SK-N-SH (cell line): ENCODE results near the gene COG3. TPM values are rescaled to one million over a fixed set of nuclear protein-coding genes. Genes with fewer than 3 reads are reported as not detected.

Experiments used
- CTCF ChIA-PET: fragments of 300-600, 350-600 bp; formaldehyde crosslinking; extraction: SDS; loops from one replicate; lab custom pipeline; 2021; lab: Yijun Ruan, JAX
- POLR2A ChIA-PET: fragments of 350-600 bp; sonication (Branson Sonifier 250); formaldehyde crosslinking; extraction: SDS; loops from one replicate; lab custom pipeline; 2020; ENCODE audit warnings: antibody characterized with exemption, inconsistent platforms; lab: Yijun Ruan, JAX
- DNase-seq: peaks from one replicate; pipeline ENCODE4 v3.0.0; 2012
- H2AFZ ChIP-seq: fragments of 200-600 bp; sonication (generic); 2 replicates; pipeline ENCODE4 v1.8.1; 2016; ENCODE audit warnings: antibody characterized with exemption, mild to moderate bottlenecking, low read depth
- H3F3A ChIP-seq: fragments of 200-600 bp; sonication (generic); replicated peaks from 2 replicates; pipeline ENCODE3; 2016; ENCODE audit warnings: antibody characterized with exemption, mild to moderate bottlenecking; ENCODE audit not compliant: insufficient read depth
- H3K27ac ChIP-seq, 2 experiments: fragments of 200-500 bp in 1 of 2; fragments of 200-600 bp in 1 of 2; sonication (Bioruptor generic) in 1 of 2; sonication (generic), shearing (Covaris generic) in 1 of 2; 2 replicates each; pipeline versions ENCODE4 v1.5.1 to v1.6.1; 2014 to 2016; ENCODE audit warnings: low read depth in 2 of 2, inconsistent platforms in 1 of 2, low read length in 1 of 2, mild to moderate bottlenecking in 1 of 2, mixed read lengths in 1 of 2
- H3K27me3 ChIP-seq: fragments of 200-600 bp; sonication (generic), shearing (Covaris generic); 2 replicates; pipeline ENCODE4 v1.6.1; 2016; ENCODE audit warnings: mixed run types; ENCODE audit not compliant: insufficient read depth
- H3K36me3 ChIP-seq, 2 experiments: fragments of 200-500 bp in 1 of 2; fragments of 200-600 bp in 1 of 2; sonication (Bioruptor generic) in 1 of 2; sonication (generic) in 1 of 2; replicated peaks in 1 of 2; 2 replicates each; pipeline versions ENCODE3 to v1.5.1; 2014 to 2016; ENCODE audit warnings: low read length in 1 of 2, mild to moderate bottlenecking in 1 of 2; ENCODE audit not compliant: insufficient read depth in 2 of 2, control insufficient read depth in 1 of 2
- H3K4me1 ChIP-seq, 2 experiments: fragments of 200-500 bp in 1 of 2; fragments of 200-600 bp in 1 of 2; sonication (Bioruptor generic) in 1 of 2; sonication (generic), shearing (Covaris generic) in 1 of 2; 2 replicates each; pipeline versions ENCODE4 v1.5.1 to v1.6.1; 2014 to 2016; ENCODE audit warnings: low read depth in 1 of 2, low read length in 1 of 2, mixed run types in 1 of 2; ENCODE audit not compliant: insufficient read depth in 2 of 2, control insufficient read depth in 1 of 2
- H3K4me2 ChIP-seq: fragments of 200-600 bp; sonication (generic), shearing (Covaris generic); 2 replicates; pipeline ENCODE4 v1.6.1; 2017; ENCODE audit warnings: mixed run types
- H3K4me3 ChIP-seq, 2 experiments: fragments of 200-500 bp in 1 of 2; fragments of 200-600 bp in 1 of 2; sonication (Bioruptor generic) in 1 of 2; sonication (generic), shearing (Covaris generic) in 1 of 2; 2 replicates each; pipeline versions ENCODE4 v1.5.1 to v1.8.1; 2014 to 2016; ENCODE audit warnings: low read depth in 2 of 2, inconsistent platforms in 1 of 2, low read length in 1 of 2, mild to moderate bottlenecking in 1 of 2, mixed read lengths in 1 of 2, moderate library complexity in 1 of 2
- H3K79me2 ChIP-seq: fragments of 200-600 bp; sonication (generic); 2 replicates; pipeline ENCODE4 v1.8.1; 2017; ENCODE audit warnings: mild to moderate bottlenecking; ENCODE audit not compliant: insufficient read depth
- H3K9ac ChIP-seq: fragments of 200-600 bp; sonication (generic); 2 replicates; pipeline ENCODE4 v1.6.1; 2017; ENCODE audit warnings: mixed run types
- H3K9me2 ChIP-seq: fragments of 200-600 bp; sonication (generic); 2 replicates; pipeline ENCODE4 v1.6.1; 2017; ENCODE audit warnings: mixed run types
- H3K9me3 ChIP-seq: fragments of 200-600 bp; sonication (generic); 2 replicates; pipeline ENCODE4 v1.6.1; 2017; ENCODE audit warnings: mixed run types, mild to moderate bottlenecking, moderate library complexity
- H4K20me1 ChIP-seq: fragments of 200-600 bp; sonication (generic); 2 replicates; pipeline ENCODE4 v1.6.1; 2017; ENCODE audit warnings: mild to moderate bottlenecking, mixed run types; ENCODE audit not compliant: insufficient read depth
- CHD2 ChIP-seq: fragments of 150-350 bp; IDR thresholded peaks from 2 replicates; pipeline ENCODE4 v1.6.1; 2018; ENCODE audit warnings: low read length; ENCODE audit not compliant: partially characterized antibody
- EZH2phosphoT487 ChIP-seq: fragments of 200-600 bp; sonication (generic); IDR thresholded peaks from 2 replicates; pipeline ENCODE4 v1.6.1; 2017; ENCODE audit warnings: low read depth, mixed run types, mild to moderate bottlenecking, antibody characterized with exemption, moderate library complexity, borderline replicate concordance
- FOSL2 ChIP-seq: IDR thresholded peaks from 2 replicates; pipeline ENCODE4 v1.4.0; 2012; ENCODE audit warnings: low read depth, mild to moderate bottlenecking, moderate library complexity, borderline replicate concordance
- FOXJ3 ChIP-seq: sonication (generic); formaldehyde crosslinking; IDR thresholded peaks from 2 replicates; pipeline ENCODE4 v1.5.1; 2020; ENCODE audit warnings: mild to moderate bottlenecking, missing genetic modification reagents
- FOXM1 ChIP-seq: IDR thresholded peaks from 2 replicates; pipeline ENCODE4 v1.4.0; 2012; ENCODE audit warnings: low read depth, mild to moderate bottlenecking
- GABPA ChIP-seq: IDR thresholded peaks from 2 replicates; pipeline ENCODE4 v1.4.0; 2012; ENCODE audit warnings: low read depth, mild to moderate bottlenecking
- JUND ChIP-seq: IDR thresholded peaks from 2 replicates; pipeline ENCODE4 v1.4.0; 2012
- MEF2A ChIP-seq: IDR thresholded peaks from 2 replicates; pipeline ENCODE4 v1.4.0; 2012; ENCODE audit warnings: low read depth, borderline replicate concordance
- MXI1 ChIP-seq: IDR thresholded peaks from 2 replicates; pipeline ENCODE4 v1.6.1; 2012; ENCODE audit warnings: mild to moderate bottlenecking, low read depth, low read length, improper control_type of control experiment
- NRF1 ChIP-seq: IDR thresholded peaks from 2 replicates; pipeline ENCODE4 v1.6.1; 2012; ENCODE audit warnings: low read depth, mild to moderate bottlenecking, low read length
- PBX3 ChIP-seq: IDR thresholded peaks from 2 replicates; pipeline ENCODE4; 2012
- SMC3 ChIP-seq: IDR thresholded peaks from 2 replicates; pipeline ENCODE4 v1.6.1; 2012; ENCODE audit warnings: low read depth, low read length, improper control_type of control experiment
- TAF1 ChIP-seq: IDR thresholded peaks from 2 replicates; pipeline ENCODE4 v1.6.1; 2012; ENCODE audit warnings: low read depth, mild to moderate bottlenecking, low read length, moderate library complexity, borderline replicate concordance
- TEAD4 ChIP-seq: IDR thresholded peaks from 2 replicates; pipeline ENCODE4 v1.4.0; 2012; ENCODE audit warnings: mild to moderate bottlenecking, borderline replicate concordance; ENCODE audit not compliant: insufficient read depth
- YY1 ChIP-seq: IDR thresholded peaks from 2 replicates; pipeline ENCODE4 v1.4.0; 2012; ENCODE audit warnings: low read depth, mild to moderate bottlenecking
- WGBS: methylation state at CpG from one replicate; pipeline ENCODE4 v1.1.6; 2017; ENCODE audit warnings: low lambda C conversion rate; 5-methylcytosine and 5-hydroxymethylcytosine counted together
- polyA plus RNA-seq, 3 experiments: library from polyadenylated mRNA; depleted of rRNA; stranded (reverse); fragments of >200 nt; gene quantifications; 2 replicates each; pipeline ENCODE4 v1.2.3, GENCODE V29; 2012
- TF ChIP-seq, protein P1 (sequence below): IDR thresholded peaks from 2 replicates; pipeline ENCODE4 v1.4.0; 2012; ENCODE audit warnings: low read depth, borderline replicate concordance
- TF ChIP-seq, protein P2 (sequence below): IDR thresholded peaks from 2 replicates; pipeline ENCODE4 v1.4.0; 2012; ENCODE audit warnings: low read depth, borderline replicate concordance
- TF ChIP-seq, protein P3 (sequence below): fragments of 150-350 bp; IDR thresholded peaks from 2 replicates; pipeline ENCODE4 v1.6.1; 2016; ENCODE audit warnings: mild to moderate bottlenecking, low read depth, low read length

The COG3 gene
- polyA plus RNA-seq, 1 of the 3 experiments (the other 2 are of a cell fraction), result 25.6 TPM

- TF ChIP-seq NRF1 (no peak), TEAD4 (no peak), EZH2phosphoT487 (no peak)
These were observed 73.6 kb downstream of the COG3 start (continued) for GRCh38 chr13:45538382-45538781.

DNA sequence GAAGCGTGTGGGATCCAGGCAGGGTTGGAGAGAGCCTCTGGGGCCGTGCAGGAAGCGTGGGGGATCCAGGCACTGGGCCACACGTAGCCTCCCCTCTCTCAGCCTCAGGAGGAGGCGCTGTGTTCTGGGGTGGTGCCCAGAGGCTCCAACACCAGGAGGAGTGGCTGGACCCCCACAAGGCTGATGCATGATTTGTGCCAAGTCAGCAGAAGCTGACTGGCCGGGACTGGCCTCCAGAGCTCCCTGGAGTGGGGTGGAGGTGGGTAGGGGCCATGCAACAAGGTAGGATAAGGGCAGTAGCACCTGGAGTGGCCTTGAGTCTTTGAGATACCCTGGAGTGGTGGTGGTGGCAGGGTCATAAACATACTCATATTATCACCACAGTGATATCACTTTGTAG is 75.5 kb downstream of the COG3 start:
- TF ChIP-seq GABPA (no peak), NRF1 (no peak), JUND (no peak), TEAD4 (no peak), MEF2A (no peak), MXI1 (no peak), FOXM1 (no peak), FOSL2 (no peak), CHD2 (no peak), YY1 (no peak)
- TF ChIP-seq, protein P1, sequence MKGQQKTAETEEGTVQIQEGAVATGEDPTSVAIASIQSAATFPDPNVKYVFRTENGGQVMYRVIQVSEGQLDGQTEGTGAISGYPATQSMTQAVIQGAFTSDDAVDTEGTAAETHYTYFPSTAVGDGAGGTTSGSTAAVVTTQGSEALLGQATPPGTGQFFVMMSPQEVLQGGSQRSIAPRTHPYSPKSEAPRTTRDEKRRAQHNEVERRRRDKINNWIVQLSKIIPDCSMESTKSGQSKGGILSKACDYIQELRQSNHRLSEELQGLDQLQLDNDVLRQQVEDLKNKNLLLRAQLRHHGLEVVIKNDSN, result no peak
- TF ChIP-seq, protein P2, sequence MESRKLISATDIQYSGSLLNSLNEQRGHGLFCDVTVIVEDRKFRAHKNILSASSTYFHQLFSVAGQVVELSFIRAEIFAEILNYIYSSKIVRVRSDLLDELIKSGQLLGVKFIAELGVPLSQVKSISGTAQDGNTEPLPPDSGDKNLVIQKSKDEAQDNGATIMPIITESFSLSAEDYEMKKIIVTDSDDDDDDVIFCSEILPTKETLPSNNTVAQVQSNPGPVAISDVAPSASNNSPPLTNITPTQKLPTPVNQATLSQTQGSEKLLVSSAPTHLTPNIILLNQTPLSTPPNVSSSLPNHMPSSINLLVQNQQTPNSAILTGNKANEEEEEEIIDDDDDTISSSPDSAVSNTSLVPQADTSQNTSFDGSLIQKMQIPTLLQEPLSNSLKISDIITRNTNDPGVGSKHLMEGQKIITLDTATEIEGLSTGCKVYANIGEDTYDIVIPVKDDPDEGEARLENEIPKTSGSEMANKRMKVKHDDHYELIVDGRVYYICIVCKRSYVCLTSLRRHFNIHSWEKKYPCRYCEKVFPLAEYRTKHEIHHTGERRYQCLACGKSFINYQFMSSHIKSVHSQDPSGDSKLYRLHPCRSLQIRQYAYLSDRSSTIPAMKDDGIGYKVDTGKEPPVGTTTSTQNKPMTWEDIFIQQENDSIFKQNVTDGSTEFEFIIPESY, result no peak
- H3K27me3 ChIP-seq, result no peaks in the 10 kb centered on the region
- H3K4me1 ChIP-seq, result no peaks in the 10 kb centered on the region; a peak in 1 of 4 replicates
- peaks cover 20 to 23% of the 10 kb centered on the region in 2 experiments for H3K36me3 ChIP-seq
- no peaks in the 10 kb centered on the region for H3K79me2 ChIP-seq
- no peak overlapping the region for H3K4me2 ChIP-seq
- no peak overlapping the region for H3K4me3 ChIP-seq
- no peak overlapping the region for H3K27ac ChIP-seq
- ChIA-PET CTCF (interaction anchor here (1.1 kb wide), 1 partner anchor 19 kb away, joined by 3 read pairs; no protein-coding TSS in a partner anchor), POLR2A (no interaction called here)
- no peak overlapping the region for H2AFZ ChIP-seq
- WGBS, result 89% methylated on average over 6 of the region's 6 CpGs
- no peaks in the 10 kb centered on the region for H3K9me2 ChIP-seq
- no peak for DNase-seq
- no peaks in the 10 kb centered on the region for H4K20me1 ChIP-seq
- H3K9ac ChIP-seq, result no peak overlapping the region
- H3K9me3 ChIP-seq, result no peaks in the 10 kb centered on the region
- H3F3A ChIP-seq, result no peaks in the 10 kb centered on the region

- no peaks in the 10 kb centered on the region for H3F3A ChIP-seq
- WGBS, result 91% methylated on average over 10 of the region's 10 CpGs
- TF ChIP-seq FOXM1, result no peak
- no peak for TF ChIP-seq FOXJ3 (CRISPR knock-in tag)
- TF ChIP-seq YY1, result no peak
- no peak for TF ChIP-seq TAF1
- no peak for TF ChIP-seq TEAD4
- TF ChIP-seq MEF2A, result no peak
- no peak for TF ChIP-seq PBX3
- TF ChIP-seq, protein P3, sequence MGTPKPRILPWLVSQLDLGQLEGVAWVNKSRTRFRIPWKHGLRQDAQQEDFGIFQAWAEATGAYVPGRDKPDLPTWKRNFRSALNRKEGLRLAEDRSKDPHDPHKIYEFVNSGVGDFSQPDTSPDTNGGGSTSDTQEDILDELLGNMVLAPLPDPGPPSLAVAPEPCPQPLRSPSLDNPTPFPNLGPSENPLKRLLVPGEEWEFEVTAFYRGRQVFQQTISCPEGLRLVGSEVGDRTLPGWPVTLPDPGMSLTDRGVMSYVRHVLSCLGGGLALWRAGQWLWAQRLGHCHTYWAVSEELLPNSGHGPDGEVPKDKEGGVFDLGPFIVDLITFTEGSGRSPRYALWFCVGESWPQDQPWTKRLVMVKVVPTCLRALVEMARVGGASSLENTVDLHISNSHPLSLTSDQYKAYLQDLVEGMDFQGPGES, result no peak
- no peak for TF ChIP-seq SMC3
- ChIA-PET CTCF (interaction anchor here (1.1 kb wide), 1 partner anchor 19 kb away, joined by 3 read pairs; no protein-coding TSS in a partner anchor), POLR2A (no interaction called here)
- no peaks in the 10 kb centered on the region for H3K79me2 ChIP-seq
- DNase-seq, result no peak
- no peak overlapping the region for H3K27ac ChIP-seq
- H3K9me3 ChIP-seq, result no peaks in the 10 kb centered on the region
- H3K36me3 ChIP-seq, result peaks cover 13 to 17% of the 10 kb centered on the region in 2 experiments
- H3K4me3 ChIP-seq, result no peak overlapping the region
- no peak overlapping the region for H3K9ac ChIP-seq
- no peaks in the 10 kb centered on the region for H3K9me2 ChIP-seq
- H3K4me1 ChIP-seq, result no peaks in the 10 kb centered on the region; a peak in 1 of 4 replicates
- no peaks in the 10 kb centered on the region for H4K20me1 ChIP-seq
- no peak overlapping the region for H2AFZ ChIP-seq
- no peaks in the 10 kb centered on the region for H3K27me3 ChIP-seq
- H3K4me2 ChIP-seq, result no peak overlapping the region
These were observed 76.1 kb downstream of the COG3 start for GRCh38 chr13:45540864-45541263.
